Sigmoid colon (tissue), 7 donors: ENCODE measurements around the gene TTC22. TPM values are rescaled to one million over a fixed set of nuclear protein-coding genes. Genes with fewer than 3 reads are reported as not detected.

Experiments used
- DNase-seq: peaks from one replicate; pipeline ENCODE4 v3.0.0-alpha.2; 2019
- H3K27ac ChIP-seq, 4 donors: fragments of 200-600 bp; sonication (generic); one replicate each; pipeline ENCODE4 v1.5.1; 2016 to 2019; ENCODE audit warnings: mild to moderate bottlenecking in 1 of 4
- H3K27me3 ChIP-seq, 3 donors: fragments of 200-600 bp; sonication (generic); one replicate each; pipeline ENCODE4 v1.5.1; 2019; ENCODE audit warnings: mild to moderate bottlenecking in 1 of 3
- H3K36me3 ChIP-seq, 4 donors: fragments of 200-600 bp; sonication (generic); one replicate each; pipeline ENCODE4 v1.5.1; 2016 to 2019
- H3K4me1 ChIP-seq, 4 donors: fragments of 200-600 bp; sonication (generic); one replicate each; pipeline ENCODE4 v1.5.1; 2017 to 2019
- H3K4me3 ChIP-seq, 4 donors: fragments of 200-600 bp; sonication (generic); one replicate each; pipeline ENCODE4 v1.5.1; 2017 to 2019; ENCODE audit warnings: mild to moderate bottlenecking in 2 of 4, moderate library complexity in 1 of 4
- H3K9me3 ChIP-seq, 4 donors: fragments of 200-600 bp in 3 of 4; sonication (generic) in 3 of 4; one replicate each; pipeline versions ENCODE4 v1.5.1 to v1.6.1; 2013 to 2019
- EP300 ChIP-seq, 4 donors: sonication (generic); formaldehyde crosslinking; IDR thresholded peaks; one replicate each; pipeline ENCODE4 v1.6.1; 2017; ENCODE audit warnings: antibody characterized with exemption in 4 of 4
- POLR2A ChIP-seq, 2 donors: fragments of 450-650 bp; IDR thresholded peaks; one replicate each; pipeline ENCODE4 v1.6.1; 2016; ENCODE audit warnings: antibody characterized with exemption in 2 of 2, mild to moderate bottlenecking in 2 of 2, moderate library complexity in 2 of 2
- POLR2AphosphoS5 ChIP-seq, 4 donors: sonication (generic); formaldehyde crosslinking; IDR thresholded peaks; one replicate each; pipeline ENCODE4 v1.6.1; 2017; ENCODE audit warnings: antibody characterized with exemption in 4 of 4
- WGBS, 2 donors: extraction: QIAGEN DNeasy Blood & Tissue Kit; methylation state at CpG; one replicate each; pipeline ENCODE4 v1.1.7; 2013; 5-methylcytosine and 5-hydroxymethylcytosine counted together
- intact Hi-C: fragments of 100-400 bp; cut with DNase I; formaldehyde crosslinking; loops from one replicate; pipeline ENCODE4 v1.15.1; 2023
- polyA plus RNA-seq, 3 donors: library from polyadenylated mRNA; stranded (reverse); fragments of 200-250 nt; gene quantifications; one replicate each; pipeline ENCODE4 v1.2.3, GENCODE V29; 2013
- total RNA-seq, 4 donors: library from RNA; depleted of rRNA; stranded (reverse); fragments of >200 nt; gene quantifications; one replicate each; pipeline ENCODE4 v1.1.0, GENCODE V29; 2016
- TF ChIP-seq, protein P1 (sequence below), 4 experiments: fragments of 450-650 bp in 3 of 4; fragments of 200-600 bp in 1 of 4; IDR thresholded peaks; one replicate each; pipeline ENCODE4 v1.5.1; 2016 to 2019; ENCODE audit warnings: antibody characterized with exemption in 4 of 4, mild to moderate bottlenecking in 3 of 4, moderate library complexity in 2 of 4
- donor health status: healthy with polysubstance abuse.
- donor health status: Bipolar disorder and iron deficiency.
- donor health status: healthy.

Gene TTC22
- total and polyA plus RNA-seq, 7 donors, result 0.81 to 39.1 (median 1.9) TPM

DNA sequence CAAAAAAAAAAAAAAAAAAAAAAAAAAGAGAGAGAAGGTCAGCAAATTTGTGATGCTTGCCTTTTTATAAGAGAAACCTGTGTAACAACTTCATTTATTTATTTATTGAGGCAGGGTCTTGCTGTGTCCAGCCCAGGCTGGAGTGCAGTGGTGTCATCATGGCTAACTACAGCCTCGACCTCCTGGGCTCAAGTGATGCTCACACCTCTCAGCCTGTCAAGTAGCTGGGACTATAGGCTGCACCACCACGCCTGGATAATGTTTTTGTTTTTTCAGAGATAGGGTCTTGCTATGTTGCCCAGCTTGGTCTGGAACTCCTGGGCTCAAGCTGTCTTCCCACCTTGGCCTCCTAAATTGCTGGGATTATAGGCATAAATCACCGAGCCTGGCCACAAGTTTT, 43.4 kb upstream of the TTC22 start:
- no peaks in the 10 kb centered on the region for H3K36me3 ChIP-seq
- TF ChIP-seq, protein P1, sequence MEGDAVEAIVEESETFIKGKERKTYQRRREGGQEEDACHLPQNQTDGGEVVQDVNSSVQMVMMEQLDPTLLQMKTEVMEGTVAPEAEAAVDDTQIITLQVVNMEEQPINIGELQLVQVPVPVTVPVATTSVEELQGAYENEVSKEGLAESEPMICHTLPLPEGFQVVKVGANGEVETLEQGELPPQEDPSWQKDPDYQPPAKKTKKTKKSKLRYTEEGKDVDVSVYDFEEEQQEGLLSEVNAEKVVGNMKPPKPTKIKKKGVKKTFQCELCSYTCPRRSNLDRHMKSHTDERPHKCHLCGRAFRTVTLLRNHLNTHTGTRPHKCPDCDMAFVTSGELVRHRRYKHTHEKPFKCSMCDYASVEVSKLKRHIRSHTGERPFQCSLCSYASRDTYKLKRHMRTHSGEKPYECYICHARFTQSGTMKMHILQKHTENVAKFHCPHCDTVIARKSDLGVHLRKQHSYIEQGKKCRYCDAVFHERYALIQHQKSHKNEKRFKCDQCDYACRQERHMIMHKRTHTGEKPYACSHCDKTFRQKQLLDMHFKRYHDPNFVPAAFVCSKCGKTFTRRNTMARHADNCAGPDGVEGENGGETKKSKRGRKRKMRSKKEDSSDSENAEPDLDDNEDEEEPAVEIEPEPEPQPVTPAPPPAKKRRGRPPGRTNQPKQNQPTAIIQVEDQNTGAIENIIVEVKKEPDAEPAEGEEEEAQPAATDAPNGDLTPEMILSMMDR (IDR thresholded peaks at IDR 0.05), result no peak
- TF ChIP-seq EP300 (IDR thresholded peaks at IDR 0.05) (no peak), POLR2AphosphoS5 (IDR thresholded peaks at IDR 0.05) (no peak), POLR2A (IDR thresholded peaks at IDR 0.05) (no peak)
- H3K4me1 ChIP-seq, result no peaks in the 10 kb centered on the region
- no peaks in the 10 kb centered on the region for H3K9me3 ChIP-seq
- no peak overlapping the region for H3K4me3 ChIP-seq
- intact Hi-C loops, result no loop called here
- DNase-seq, result no peak
- 85 to 95% methylated on average over 3 of the region's 3 CpGs for WGBS, 2 donors
- H3K27me3 ChIP-seq, result no peaks in the 10 kb centered on the region
- no peak overlapping the region for H3K27ac ChIP-seq

DNA sequence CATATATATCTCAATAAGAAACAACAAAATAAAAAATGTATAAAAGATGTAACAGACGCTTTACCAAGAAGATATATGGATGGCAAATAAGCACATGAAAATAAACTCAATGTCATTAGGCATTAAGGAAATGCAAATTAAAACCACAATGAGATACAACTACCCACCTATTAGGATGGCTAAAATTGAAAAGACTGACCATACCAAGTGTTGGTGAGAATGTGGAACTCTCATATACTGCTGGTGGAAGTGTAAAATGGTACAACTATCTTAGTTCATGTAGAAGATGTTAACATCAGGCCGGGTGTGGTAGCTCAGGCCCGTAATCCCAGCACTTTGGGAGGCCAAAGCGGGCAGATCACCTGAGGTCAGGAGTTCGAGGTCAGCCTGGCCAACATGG, 42.3 kb upstream of the TTC22 start:
- Histone ChIP-seq H3K9me3 (no peaks in the 10 kb centered on the region), H3K27me3 (no peaks in the 10 kb centered on the region), H3K4me1 (no peaks in the 10 kb centered on the region), H3K4me3 (no peak overlapping the region), H3K36me3 (no peaks in the 10 kb centered on the region), H3K27ac (no peak overlapping the region)
- intact Hi-C loops, result no loop called here
- TF ChIP-seq, protein P1 (IDR thresholded peaks at IDR 0.05), result no peak
- no peak for TF ChIP-seq POLR2A (IDR thresholded peaks at IDR 0.05)
- no peak for TF ChIP-seq EP300 (IDR thresholded peaks at IDR 0.05)
- TF ChIP-seq POLR2AphosphoS5 (IDR thresholded peaks at IDR 0.05), result no peak
- WGBS, 2 donors, result 86 to 89% methylated on average over 5 of the region's 5 CpGs
- no peak for DNase-seq

DNA sequence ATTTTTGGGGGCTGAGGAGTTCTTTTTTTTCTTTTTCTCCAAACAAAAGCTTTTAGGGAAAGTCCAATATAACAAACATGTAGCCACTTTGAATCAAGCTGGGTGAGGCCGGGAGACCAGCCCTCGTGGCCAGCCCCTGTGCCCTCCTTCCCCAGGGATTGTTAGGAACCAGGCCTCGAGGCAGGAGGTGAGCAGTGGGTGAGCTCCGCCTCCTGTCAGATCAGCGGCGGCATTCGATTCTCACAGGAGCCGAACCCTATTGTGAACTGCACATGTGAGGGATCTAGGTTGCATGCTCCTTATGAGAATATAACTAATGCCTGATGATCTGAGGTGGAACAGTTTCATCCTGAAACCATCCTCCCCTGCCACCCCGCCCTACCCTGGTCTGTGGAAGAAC, 41.8 kb upstream of the TTC22 start:
- Histone ChIP-seq H3K36me3 (no peaks in the 10 kb centered on the region), H3K27me3 (no peaks in the 10 kb centered on the region), H3K27ac (no peak overlapping the region), H3K4me1 (no peaks in the 10 kb centered on the region), H3K9me3 (no peaks in the 10 kb centered on the region), H3K4me3 (no peak overlapping the region)
- intact Hi-C loops, result no loop called here
- no peak for DNase-seq
- WGBS, 2 donors, result 90 to 91% methylated on average over 9 of the region's 9 CpGs
- TF ChIP-seq POLR2AphosphoS5 (IDR thresholded peaks at IDR 0.05) (no peak), EP300 (IDR thresholded peaks at IDR 0.05) (no peak), POLR2A (IDR thresholded peaks at IDR 0.05) (no peak)

DNA sequence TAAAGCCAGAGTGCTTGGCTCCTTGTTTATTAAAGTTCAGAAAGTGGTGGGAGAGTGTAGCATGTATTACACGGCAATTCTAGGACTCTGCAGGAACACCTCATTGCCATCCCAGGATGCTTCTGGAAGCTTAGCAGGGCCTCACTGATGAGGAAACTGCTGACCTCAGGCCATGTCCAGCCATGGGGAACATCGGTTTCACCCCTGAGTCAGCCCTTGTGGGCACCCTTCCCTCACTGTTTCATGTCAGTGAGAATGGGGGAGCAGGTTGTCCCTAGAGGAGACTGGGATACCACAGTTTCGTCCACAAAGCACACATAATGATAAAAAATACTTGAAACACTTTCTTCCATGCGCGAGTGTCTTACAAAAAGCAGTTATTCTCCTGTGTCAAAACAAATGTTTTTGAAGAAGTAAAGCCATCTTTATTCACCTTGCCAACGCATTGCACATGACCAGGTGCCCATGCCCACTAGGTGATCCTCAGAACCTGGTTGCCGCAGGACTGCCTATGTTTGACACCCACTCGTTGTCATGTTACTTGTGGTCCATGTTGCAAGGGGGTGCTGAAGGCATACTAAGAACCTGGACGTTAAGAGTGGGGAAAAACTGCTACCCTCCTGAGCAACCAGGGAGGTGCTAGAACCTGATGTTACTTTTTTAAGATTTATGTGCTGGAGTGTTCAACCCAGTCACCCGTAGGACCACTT, 41.2 kb upstream of the TTC22 start:
- H3K4me1 ChIP-seq, result no peaks in the 10 kb centered on the region
- no peak overlapping the region for H3K27ac ChIP-seq
- H3K9me3 ChIP-seq, result no peaks in the 10 kb centered on the region
- WGBS, 2 donors, result 92 to 94% methylated on average over 10 of the region's 10 CpGs
- TF ChIP-seq POLR2A (IDR thresholded peaks at IDR 0.05) (no peak), EP300 (IDR thresholded peaks at IDR 0.05) (no peak), POLR2AphosphoS5 (IDR thresholded peaks at IDR 0.05) (no peak)
- TF ChIP-seq, protein P1 (IDR thresholded peaks at IDR 0.05), result no peak
- H3K4me3 ChIP-seq, result no peak overlapping the region
- no peaks in the 10 kb centered on the region for H3K36me3 ChIP-seq
- intact Hi-C loops, result no loop called here
- no peak for DNase-seq
- no peaks in the 10 kb centered on the region for H3K27me3 ChIP-seq

DNA sequence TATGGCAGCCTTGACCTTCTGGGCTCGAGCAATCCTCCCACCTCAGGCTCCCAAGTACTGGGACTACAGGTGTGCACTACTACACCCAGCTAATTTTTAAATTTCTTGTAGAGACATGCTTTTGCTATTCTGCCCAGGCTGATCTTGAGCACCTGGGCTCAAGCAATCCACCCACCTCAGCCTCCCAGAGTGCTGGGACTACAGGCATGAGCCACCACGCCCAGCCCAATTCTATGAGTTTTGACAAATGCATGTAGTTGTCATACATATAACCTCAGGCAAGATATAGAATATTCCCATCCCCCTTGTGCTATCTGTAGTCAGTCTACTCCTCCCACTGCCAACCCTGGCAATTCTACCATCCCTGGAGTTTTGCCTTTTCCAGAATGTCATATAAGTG, 38.7 kb upstream of the TTC22 start:
- no peak overlapping the region for H3K4me3 ChIP-seq
- intact Hi-C loops, result no loop called here
- no peak overlapping the region for H3K27ac ChIP-seq
- no peaks in the 10 kb centered on the region for H3K36me3 ChIP-seq
- H3K4me1 ChIP-seq, result no peaks in the 10 kb centered on the region
- H3K9me3 ChIP-seq, result no peaks in the 10 kb centered on the region
- WGBS, 2 donors, result 77 to 95% methylated on average over 2 of the region's 2 CpGs
- DNase-seq, result no peak
- TF ChIP-seq EP300 (IDR thresholded peaks at IDR 0.05) (no peak), POLR2A (IDR thresholded peaks at IDR 0.05) (no peak), POLR2AphosphoS5 (IDR thresholded peaks at IDR 0.05) (no peak)
- TF ChIP-seq, protein P1 (IDR thresholded peaks at IDR 0.05), result no peak
- no peaks in the 10 kb centered on the region for H3K27me3 ChIP-seq
